Fibroblast of villous mesenchyme (primary cell): ENCODE data around the gene HCK. TPM values are rescaled to one million over a fixed set of nuclear protein-coding genes. Genes with fewer than 3 reads are reported as not detected.

ENCODE experiments used
- DNase-seq: peaks from one replicate; pipeline ENCODE4 v3.0.0-alpha.2; 2010; ENCODE audit warnings: low read depth
- H3K4me3 ChIP-seq: 2 replicates; pipeline ENCODE4 v1.5.1; 2011; ENCODE audit warnings: low read depth, mild to moderate bottlenecking, low read length
- CTCF ChIP-seq: IDR thresholded peaks from 2 replicates; pipeline ENCODE4 v1.5.1; 2012; ENCODE audit warnings: low read depth, mild to moderate bottlenecking, low read length; ENCODE audit not compliant: insufficient read depth
- small RNA-seq: library from RNA; depleted of rRNA; stranded (forward); fragments of <200 nt; gene quantifications from one replicate; pipeline ENCODE3, GENCODE V24; 2012
- total RNA-seq: library from RNA; depleted of rRNA; stranded (reverse); fragments of >200 nt; gene quantifications from 2 replicates; pipeline ENCODE4 v1.2.3, GENCODE V29; 2012

Gene HCK
- total RNA-seq, 1 donor, result not detected

- DNase-seq, result no peak
- H3K4me3 ChIP-seq, result no peak overlapping the region
- TF ChIP-seq CTCF, result no peak
Observed at GRCh38 chr20:32141465-32141980, 89.5 kb downstream of the HCK start.

- no peak overlapping the region for H3K4me3 ChIP-seq
- TF ChIP-seq CTCF, result no peak
- no peak for DNase-seq
Observed at GRCh38 chr20:32142088-32142487, 90.0 kb downstream of the HCK start.

- no peak overlapping the region for H3K4me3 ChIP-seq
- no peak for TF ChIP-seq CTCF
- no peak for DNase-seq
Observed at GRCh38 chr20:32142991-32143390, 90.9 kb downstream of the HCK start.

- no peak for TF ChIP-seq CTCF
- DNase-seq, result no peak
- no peak overlapping the region for H3K4me3 ChIP-seq
Observed at GRCh38 chr20:32144898-32145662, 93.0 kb downstream of the HCK start.

- DNase-seq, result no peak
- no peak overlapping the region for H3K4me3 ChIP-seq
- TF ChIP-seq CTCF, result no peak
Observed at GRCh38 chr20:32149566-32150170, 97.6 kb downstream of the HCK start.

GRCh38 chr20:32150291-32150848 is 98.3 kb downstream of the HCK start:
- no peak for TF ChIP-seq CTCF
- H3K4me3 ChIP-seq, result no peak overlapping the region
- no peak for DNase-seq

Small RNA genes within 50 kb of the gene (small RNA-seq; reads per million reads assigned to genes)
- gene RNA5SP481 (not detected), gene RNA5SP482 (not detected)

Other genes with a start within 250 kb of the HCK start
- gene MYLK2, start 232.9 kb upstream of the HCK start, total RNA-seq, result under 0.01 and 0.32 TPM in 2 replicates
- 1.7 and 2.9 TPM in 2 replicates for gene FOXS1, start 206.6 kb upstream of the HCK start, total RNA-seq
- 0.32 TPM in 1 of 2 replicates, not detected in the other for gene DUSP15, start 181.7 kb upstream of the HCK start, total RNA-seq
- not detected in 2 replicates for gene TTLL9, start 181.6 kb upstream of the HCK start, total RNA-seq
- 2.6 and 3.5 TPM in 2 replicates for gene PDRG1, start 100.2 kb upstream of the HCK start, total RNA-seq
- not detected in 2 replicates for gene XKR7, start 84.1 kb upstream of the HCK start, total RNA-seq
- gene CCM2L, start 41.8 kb upstream of the HCK start, total RNA-seq, result under 0.01 TPM in 1 of 2 replicates, not detected in the other
- 43.5 and 58.7 TPM in 2 replicates for gene TM9SF4, start 57.5 kb downstream of the HCK start, total RNA-seq
- gene PLAGL2, start 155.5 kb downstream of the HCK start, total RNA-seq, result 3.9 and 4.3 TPM in 2 replicates
- gene POFUT1, start 155.6 kb downstream of the HCK start, total RNA-seq, result 43.2 and 50.1 TPM in 2 replicates
- 24.2 TPM in 2 replicates for gene KIF3B, start 225.4 kb downstream of the HCK start, total RNA-seq